ENCODE measurements around the gene SLC15A4.
"Not testable (repeated sequence)": the region's sequence is repeated elsewhere in the genome, so short reads cannot be mapped to it uniquely, and the experiment has no call there.

SLC15A4 gene

GRCh38 chr12:128856035-128856790 lies 32.5 kb upstream of the SLC15A4 start:
- no peak for TF ChIP-seq CTBP1 (IDR thresholded peaks at IDR 0.05; ENCODE audit: borderline replicate concordance)
- TF ChIP-seq PKNOX1 (IDR thresholded peaks at IDR 0.05), result no peak
- no peak for TF ChIP-seq NFRKB (IDR thresholded peaks at IDR 0.05)
- TF ChIP-seq BHLHE40 (IDR thresholded peaks at IDR 0.05; ENCODE audit: borderline replicate concordance), result no peak
- TF ChIP-seq ZNF384 (IDR thresholded peaks at IDR 0.05), result no peak
- no peak for TF ChIP-seq HDGF (IDR thresholded peaks at IDR 0.05; ENCODE audit: borderline replicate concordance)
- no peak for TF ChIP-seq SUZ12 (IDR thresholded peaks at IDR 0.05)
- no peak for TF ChIP-seq FOXM1 (IDR thresholded peaks at IDR 0.05; ENCODE audit: borderline replicate concordance)
- TF ChIP-seq L3MBTL2 (conservative IDR thresholded peaks at IDR 0.05), result no peak
- TF ChIP-seq SP1 (IDR thresholded peaks at IDR 0.05), result no peak
- no peak for TF ChIP-seq LEF1 (IDR thresholded peaks at IDR 0.05; ENCODE audit: borderline replicate concordance)
- TF ChIP-seq ARNT (IDR thresholded peaks at IDR 0.05), result no peak
- no peak for TF ChIP-seq TARDBP (IDR thresholded peaks at IDR 0.05)
- no peak for TF ChIP-seq ELF4 (IDR thresholded peaks at IDR 0.05)
- TF ChIP-seq FOXK2 (IDR thresholded peaks at IDR 0.05), result no peak
- CTCF ChIA-PET, result no interaction called here
- POLR2A ChIA-PET, result no interaction called here
- DNase-seq (ENCODE audit: extremely low spot score), result no peak

GRCh38 chr12:128853600-128854197 lies 29.9 kb upstream of the SLC15A4 start:
- POLR2A ChIA-PET, result no interaction called here
- DNase-seq (ENCODE audit: extremely low spot score), result no peak
- CTCF ChIA-PET, result no interaction called here
- TF ChIP-seq BHLHE40 (IDR thresholded peaks at IDR 0.05; ENCODE audit: borderline replicate concordance) (no peak), L3MBTL2 (conservative IDR thresholded peaks at IDR 0.05) (no peak), ELF4 (IDR thresholded peaks at IDR 0.05) (no peak), FOXM1 (IDR thresholded peaks at IDR 0.05; ENCODE audit: borderline replicate concordance) (no peak), LEF1 (IDR thresholded peaks at IDR 0.05; ENCODE audit: borderline replicate concordance) (no peak), SP1 (IDR thresholded peaks at IDR 0.05) (no peak), PKNOX1 (IDR thresholded peaks at IDR 0.05) (no peak), ZNF384 (IDR thresholded peaks at IDR 0.05) (no peak), CTBP1 (IDR thresholded peaks at IDR 0.05; ENCODE audit: borderline replicate concordance) (no peak), FOXA1 (IDR thresholded peaks at IDR 0.05) (no peak), TARDBP (IDR thresholded peaks at IDR 0.05) (no peak), SUZ12 (IDR thresholded peaks at IDR 0.05) (no peak), NFRKB (IDR thresholded peaks at IDR 0.05) (no peak)

GRCh38 chr12:128852885-128853599 lies 29.3 kb upstream of the SLC15A4 start, which contains the start of gene GLT1D1:
Gene GLT1D1, plus strand, starts transcription at chr12:128853478. Its CDS starts 104 bp downstream, at chr12:128853582.
- ChIA-PET CTCF (no interaction called here), POLR2A (no interaction called here)
- TF ChIP-seq PKNOX1 (IDR thresholded peaks at IDR 0.05) (no peak), L3MBTL2 (conservative IDR thresholded peaks at IDR 0.05) (no peak)
- no peak for DNase-seq (ENCODE audit: extremely low spot score)

- DNase-seq (ENCODE audit: extremely low spot score), result no peak
- TF ChIP-seq FOXA1 (IDR thresholded peaks at IDR 0.05) (no peak), BHLHE40 (IDR thresholded peaks at IDR 0.05; ENCODE audit: borderline replicate concordance) (no peak), SP1 (IDR thresholded peaks at IDR 0.05) (no peak), NFRKB (IDR thresholded peaks at IDR 0.05) (no peak), ZNF384 (IDR thresholded peaks at IDR 0.05) (no peak), HDGF (IDR thresholded peaks at IDR 0.05; ENCODE audit: borderline replicate concordance) (no peak), PKNOX1 (IDR thresholded peaks at IDR 0.05) (no peak), CTBP1 (IDR thresholded peaks at IDR 0.05; ENCODE audit: borderline replicate concordance) (no peak), L3MBTL2 (conservative IDR thresholded peaks at IDR 0.05) (no peak), LEF1 (IDR thresholded peaks at IDR 0.05; ENCODE audit: borderline replicate concordance) (no peak), ELF4 (IDR thresholded peaks at IDR 0.05) (no peak)
These were observed 28.4 kb upstream of the SLC15A4 start for GRCh38 chr12:128852026-128852698.

GRCh38 chr12:128851429-128851828 lies 27.7 kb upstream of the SLC15A4 start:
- CTCF ChIA-PET; DNase-seq (ENCODE audit: extremely low spot score); POLR2A ChIA-PET: not testable (repeated sequence)

More at GRCh38 chr12:128852026-128852698, 28.4 kb upstream of the SLC15A4 start:
- CTCF ChIA-PET, result no interaction called here
- POLR2A ChIA-PET, result no interaction called here

All from HEK293T (cell line).